Neutrophil (primary cell): ENCODE measurements around the gene ENG.
"Not testable (repeated sequence)": the region's sequence is repeated elsewhere in the genome, so short reads cannot be mapped to it uniquely, and the experiment has no call there.

ENCODE experiments used
- H3K27ac ChIP-seq: fragments of 200-600 bp; sonication (generic); 2 replicates; pipeline ENCODE4 v1.5.1; 2016; ENCODE audit warnings: mild to moderate bottlenecking, moderate library complexity
- H3K27me3 ChIP-seq: fragments of 200-600 bp; sonication (generic); 2 replicates; pipeline ENCODE4 v1.6.0; 2016; ENCODE audit warnings: mild to moderate bottlenecking
- H3K36me3 ChIP-seq: fragments of 200-600 bp; sonication (generic); 2 replicates; pipeline ENCODE4 v1.5.1; 2017
- H3K4me1 ChIP-seq, 2 experiments: fragments of 200-600 bp in 1 of 2; sonication (generic) in 1 of 2; 1 replicate in 1 of 2; 2 replicates in 1 of 2; pipeline versions ENCODE4 v1.5.1 to v1.6.1; 2013 to 2016; ENCODE audit warnings: low read depth in 1 of 2, low read length in 1 of 2, mild to moderate bottlenecking in 1 of 2, moderate library complexity in 1 of 2; ENCODE audit not compliant: control insufficient read depth in 1 of 2, insufficient read depth in 1 of 2
- H3K4me3 ChIP-seq, 2 experiments: fragments of 200-600 bp in 1 of 2; sonication (generic) in 1 of 2; 1 replicate in 1 of 2; 2 replicates in 1 of 2; pipeline ENCODE4 v1.5.1; 2013 to 2016; ENCODE audit warnings: low read depth in 1 of 2, low read length in 1 of 2, mild to moderate bottlenecking in 1 of 2, moderate library complexity in 1 of 2
- H3K9me3 ChIP-seq: fragments of 200-600 bp; sonication (generic); 2 replicates; pipeline ENCODE4 v1.5.1; 2016
- CTCF ChIP-seq: fragments of 200-600 bp; sonication (generic); IDR thresholded peaks from 2 replicates; pipeline ENCODE4 v1.5.1; 2016; ENCODE audit warnings: antibody characterized with exemption

Gene ENG

DNA sequence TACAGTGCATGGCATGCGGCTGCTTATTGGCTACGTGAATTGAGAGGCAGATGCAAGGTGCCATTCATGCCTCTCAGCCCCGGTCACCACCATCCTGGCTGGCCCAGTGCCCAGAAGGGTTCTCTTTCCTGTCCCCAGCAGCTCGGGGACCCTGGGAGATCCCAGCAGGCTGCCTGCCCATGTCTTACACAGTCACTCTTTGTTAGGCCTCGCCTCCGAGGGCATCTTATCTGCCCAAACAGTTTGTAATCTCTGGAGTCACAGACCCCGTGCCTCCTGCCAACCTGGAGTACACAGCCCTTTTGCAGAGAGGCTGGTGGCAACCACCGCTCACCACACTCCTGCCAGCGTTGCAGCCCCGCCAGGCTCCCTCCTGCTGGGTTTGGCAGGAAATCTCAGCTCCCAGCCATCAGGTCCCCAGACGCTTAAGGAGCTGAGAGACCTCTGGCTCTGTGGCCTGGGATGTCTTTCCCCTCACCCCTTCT lies 30.0 kb upstream of the ENG start:
- no peak for TF ChIP-seq CTCF
- no peak overlapping the region for H3K27ac ChIP-seq
- no peaks in the 10 kb centered on the region for H3K27me3 ChIP-seq
- H3K4me1 ChIP-seq, result no peaks in the 10 kb centered on the region
- no peaks in the 10 kb centered on the region for H3K9me3 ChIP-seq
- H3K36me3 ChIP-seq, result no peaks in the 10 kb centered on the region
- no peak overlapping the region for H3K4me3 ChIP-seq

DNA sequence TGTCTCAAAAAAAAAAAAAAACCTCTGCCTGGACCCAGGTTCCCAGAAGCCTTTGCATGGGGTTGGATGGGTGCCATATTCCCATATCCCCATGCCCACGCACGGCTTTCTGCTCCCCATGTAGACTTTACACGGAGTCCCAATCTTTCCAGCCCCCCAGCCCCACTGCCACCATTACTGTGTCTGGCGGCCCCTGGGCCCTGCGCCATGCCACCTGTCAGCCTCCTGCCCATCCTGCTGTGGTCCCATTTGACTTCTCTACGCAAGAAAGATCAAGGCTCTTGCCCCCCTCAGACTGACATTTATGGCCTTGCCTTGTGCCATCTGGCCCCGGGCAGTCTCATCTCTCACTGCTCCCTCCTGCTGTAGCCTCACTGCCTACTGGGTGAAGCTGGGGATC lies 29.5 kb upstream of the ENG start:
- Histone ChIP-seq H3K4me3 (no peak overlapping the region), H3K4me1 (no peaks in the 10 kb centered on the region), H3K36me3 (no peaks in the 10 kb centered on the region), H3K27me3 (peaks cover 3% of the 10 kb centered on the region), H3K27ac (no peak overlapping the region), H3K9me3 (no peaks in the 10 kb centered on the region)
- TF ChIP-seq CTCF, result no peak

DNA sequence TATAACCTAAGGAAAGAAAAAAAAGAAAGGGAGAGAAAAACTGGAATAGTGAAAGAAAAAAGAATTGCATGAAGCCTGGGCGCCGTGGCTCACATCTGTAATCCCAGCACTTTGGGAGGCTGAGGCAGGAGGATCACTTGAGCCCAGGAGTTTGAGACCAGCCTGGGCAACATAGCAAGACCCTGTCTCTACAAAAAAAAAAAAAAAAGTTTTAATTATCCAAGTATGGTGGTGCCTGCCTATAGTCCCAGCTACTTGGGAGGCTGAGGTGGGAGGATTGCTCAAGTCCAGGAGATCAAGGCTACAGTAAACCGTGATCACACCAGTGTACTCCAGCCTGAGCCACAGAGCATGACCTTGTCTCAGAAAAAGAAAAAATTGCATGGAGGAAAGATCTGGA lies 27.3 kb upstream of the ENG start:
- H3K27me3 ChIP-seq, result peaks cover 25% of the 10 kb centered on the region
- not testable (repeated sequence) for H3K4me1 ChIP-seq, H3K9me3 ChIP-seq, H3K27ac ChIP-seq, H3K36me3 ChIP-seq, H3K4me3 ChIP-seq

- Histone ChIP-seq H3K4me1 (peaks cover 0 to 7% of the 10 kb centered on the region in 2 experiments), H3K4me3 (no peak overlapping the region), H3K27ac (no peak overlapping the region), H3K36me3 (no peaks in the 10 kb centered on the region), H3K9me3 (no peaks in the 10 kb centered on the region), H3K27me3 (peaks cover 32% of the 10 kb centered on the region)
- no peak for TF ChIP-seq CTCF
These were observed 25.7 kb upstream of the ENG start for GRCh38 chr9:127880143-127880542.

DNA sequence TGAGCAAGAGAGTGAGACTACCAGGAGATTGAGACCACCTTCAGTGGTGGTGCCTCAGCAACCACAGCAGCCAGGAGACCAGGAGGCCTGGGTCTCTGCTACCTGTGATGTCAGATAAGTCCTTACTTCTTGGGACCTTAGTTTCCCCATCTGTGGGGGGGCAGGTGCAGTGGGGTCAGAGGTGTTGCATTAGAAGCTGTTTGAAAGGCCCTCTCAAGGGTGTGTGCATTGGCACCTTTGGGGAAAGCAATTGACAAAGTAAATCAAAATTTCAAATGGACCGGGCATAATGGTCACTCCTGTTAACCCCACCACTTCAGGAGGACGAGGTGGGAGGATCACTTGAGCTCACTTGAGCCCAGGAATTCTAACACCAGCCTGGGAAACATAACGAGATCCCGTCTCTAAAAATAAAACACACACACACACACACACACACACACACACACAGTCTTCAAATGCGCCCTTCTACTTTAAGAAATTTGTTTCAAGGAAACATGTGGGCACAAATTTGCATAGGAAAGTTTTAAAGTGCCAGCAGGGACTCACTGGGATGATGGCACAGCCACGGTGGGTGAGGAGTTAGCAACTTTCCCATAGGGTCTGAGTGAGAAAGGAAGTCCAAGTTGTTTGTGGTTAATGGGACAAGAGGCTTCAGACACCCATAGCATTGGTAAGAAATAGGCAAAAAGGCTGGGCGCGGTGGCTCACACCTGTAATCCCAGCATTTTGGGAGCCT lies 24.4 kb upstream of the ENG start:
- Histone ChIP-seq H3K36me3 (no peaks in the 10 kb centered on the region), H3K4me1 (peaks cover 0 to 7% of the 10 kb centered on the region in 2 experiments), H3K9me3 (no peaks in the 10 kb centered on the region), H3K4me3 (no peak overlapping the region), H3K27me3 (peaks cover 32% of the 10 kb centered on the region), H3K27ac (no peak overlapping the region)
- TF ChIP-seq CTCF, result no peak

DNA sequence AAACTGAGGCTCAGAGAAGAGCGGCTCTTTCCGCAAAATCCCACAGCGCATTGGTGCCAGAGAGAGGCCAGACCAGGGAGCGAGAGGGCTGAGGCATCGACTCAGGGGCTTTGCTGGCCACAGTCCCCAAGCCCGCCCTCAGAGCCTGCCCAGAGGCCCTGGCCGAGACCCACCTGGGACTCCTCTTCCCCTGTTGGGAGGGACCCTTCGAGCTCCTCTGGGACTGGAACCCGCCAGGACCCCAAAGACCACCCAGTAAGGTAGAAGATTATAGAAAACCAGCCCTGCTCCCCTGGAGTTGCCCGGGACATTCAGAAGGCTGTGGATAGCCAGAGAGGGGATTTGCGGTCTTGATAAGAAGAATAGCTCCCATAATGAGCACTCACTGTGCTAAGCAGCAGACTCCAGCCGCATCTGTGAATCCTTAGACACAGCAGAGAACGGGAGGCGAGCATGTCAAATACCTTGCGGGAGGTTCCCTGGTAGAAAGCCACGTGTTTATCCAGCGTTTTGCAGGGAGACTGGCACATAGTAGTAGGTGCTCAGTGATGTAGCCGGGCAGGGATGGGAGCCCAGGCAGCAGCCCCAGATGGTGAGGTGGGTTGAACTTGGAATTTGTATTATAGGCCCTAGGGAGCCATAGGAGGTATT lies 23.7 kb upstream of the ENG start:
- Histone ChIP-seq H3K4me1 (peaks cover 0 to 7% of the 10 kb centered on the region in 2 experiments), H3K4me3 (no peak overlapping the region), H3K27me3 (peaks cover 32% of the 10 kb centered on the region), H3K27ac (no peak overlapping the region), H3K36me3 (no peaks in the 10 kb centered on the region), H3K9me3 (no peaks in the 10 kb centered on the region)
- no peak for TF ChIP-seq CTCF
